Measurements from ENCODE around the gene EFS. TPM values are rescaled to one million over a fixed set of nuclear protein-coding genes. Genes with fewer than 3 reads are reported as not detected.
"Not testable (repeated sequence)": the region's sequence is repeated elsewhere in the genome, so short reads cannot be mapped to it uniquely, and the experiment has no call there.

The EFS gene
- total RNA-seq, 1 experiment from 2014 or later = not detected

DNA sequence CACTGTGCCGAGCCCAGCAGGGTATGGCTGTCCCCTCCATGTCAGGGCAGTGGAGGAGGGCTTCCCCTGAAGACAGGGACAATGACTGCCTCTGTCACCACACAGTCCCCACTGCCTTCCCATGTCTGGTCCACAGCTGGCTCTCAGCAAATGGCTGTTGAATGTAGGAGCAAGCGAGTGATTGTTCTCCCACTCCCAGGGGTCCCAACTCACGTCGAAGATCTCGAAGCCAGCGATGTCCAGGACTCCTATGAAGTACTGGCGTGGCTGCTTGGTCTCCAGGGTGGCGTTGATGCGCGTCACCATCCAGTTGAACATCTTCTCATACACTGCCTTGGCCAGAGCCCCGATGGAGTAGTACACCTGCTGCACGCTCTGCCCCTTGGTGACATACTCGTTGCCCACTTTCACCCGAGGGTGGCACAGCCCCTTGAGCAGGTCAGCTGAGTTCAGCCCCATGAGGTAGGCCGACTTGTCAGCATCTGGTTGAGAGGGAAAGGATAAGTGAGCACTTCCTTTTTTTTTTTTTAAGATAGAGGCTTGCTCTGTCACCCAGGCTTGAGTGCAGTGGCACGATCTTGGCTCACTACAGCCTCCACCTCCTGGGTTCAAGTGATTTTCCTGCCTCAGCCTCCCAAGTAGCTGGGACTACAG lies 35.7 kb upstream of the EFS start:
- DNase-seq (ENCODE audit: low read depth); in situ Hi-C loops (cut with HindIII; ENCODE audit: low pct_unique_long_range_greater_than_20kb, low sequenced_read_pairs): not testable (repeated sequence)

- DNase-seq (ENCODE audit: low read depth) = no peak
- in situ Hi-C loops (cut with HindIII; ENCODE audit: low pct_unique_long_range_greater_than_20kb, low sequenced_read_pairs) = no loop called here
Observed at GRCh38 chr14:23399591-23399990, 34.6 kb upstream of the EFS start.

- in situ Hi-C loops (cut with HindIII; ENCODE audit: low pct_unique_long_range_greater_than_20kb, low sequenced_read_pairs) = no loop called here
- no peak for DNase-seq (ENCODE audit: low read depth)
Observed at GRCh38 chr14:23399136-23399535, 34.2 kb upstream of the EFS start.

GRCh38 chr14:23398348-23398747 lies 33.4 kb upstream of the EFS start:
- in situ Hi-C loops (cut with HindIII; ENCODE audit: low pct_unique_long_range_greater_than_20kb, low sequenced_read_pairs) = no loop called here
- DNase-seq (ENCODE audit: low read depth) = no peak

DNA sequence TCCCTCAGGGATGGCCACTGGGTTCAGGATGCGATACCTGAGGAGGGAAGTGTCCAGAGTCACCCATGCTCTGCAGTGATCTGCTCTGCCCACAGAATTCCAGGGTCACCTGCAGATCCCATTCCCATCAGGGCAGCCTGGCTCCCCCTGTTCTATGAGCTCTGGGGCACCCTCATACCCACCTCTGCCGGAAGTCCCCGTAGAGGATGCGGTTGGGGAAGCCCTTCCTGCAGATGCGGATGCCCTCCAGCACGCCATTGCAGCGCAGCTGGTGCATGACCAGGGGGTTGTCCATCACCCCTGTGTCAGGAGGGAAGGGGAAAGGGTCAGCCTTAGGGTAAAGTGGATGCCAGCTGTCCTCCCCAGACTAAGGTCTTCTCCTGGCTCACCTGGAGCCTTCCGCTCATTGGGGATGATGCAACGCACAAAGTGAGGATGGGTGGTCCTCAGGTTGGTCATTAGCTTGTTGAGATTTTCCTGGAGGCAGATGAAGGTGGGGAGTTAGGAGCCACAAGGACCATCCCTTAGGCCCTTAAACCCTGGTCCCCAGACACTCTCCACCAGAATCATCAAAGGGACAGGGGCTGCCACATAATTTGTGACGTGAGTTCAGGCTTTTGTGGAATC lies 31.9 kb upstream of the EFS start:
- DNase-seq (ENCODE audit: low read depth) = no peak
- in situ Hi-C loops (cut with HindIII; ENCODE audit: low pct_unique_long_range_greater_than_20kb, low sequenced_read_pairs) = no loop called here

GRCh38 chr14:23396126-23396525 lies 31.2 kb upstream of the EFS start:
- in situ Hi-C loops (cut with HindIII; ENCODE audit: low pct_unique_long_range_greater_than_20kb, low sequenced_read_pairs) = no loop called here
- no peak for DNase-seq (ENCODE audit: low read depth)

DNA sequence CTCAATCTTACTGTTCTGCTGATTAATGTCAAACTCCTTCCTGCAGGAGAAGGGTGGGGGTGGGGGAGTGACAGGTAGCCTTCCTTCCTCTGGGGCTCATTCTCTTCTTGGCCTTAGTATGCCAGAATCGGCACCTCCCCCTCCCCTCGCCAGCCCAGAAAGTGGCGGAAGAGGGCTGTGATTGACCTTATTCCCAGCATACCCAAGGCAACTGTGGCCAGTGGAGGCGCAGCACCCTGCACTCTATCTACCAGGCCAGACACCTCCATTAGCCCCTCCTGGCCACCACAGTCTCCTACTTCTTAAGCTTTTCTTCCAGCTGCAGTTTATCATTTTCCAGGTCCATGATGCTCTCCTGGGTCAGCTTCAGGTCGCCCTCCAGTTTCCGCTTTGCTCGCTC lies 27.6 kb upstream of the EFS start:
- DNase-seq (ENCODE audit: low read depth) = no peak
- in situ Hi-C loops (cut with HindIII; ENCODE audit: low pct_unique_long_range_greater_than_20kb, low sequenced_read_pairs) = no loop called here

DNA sequence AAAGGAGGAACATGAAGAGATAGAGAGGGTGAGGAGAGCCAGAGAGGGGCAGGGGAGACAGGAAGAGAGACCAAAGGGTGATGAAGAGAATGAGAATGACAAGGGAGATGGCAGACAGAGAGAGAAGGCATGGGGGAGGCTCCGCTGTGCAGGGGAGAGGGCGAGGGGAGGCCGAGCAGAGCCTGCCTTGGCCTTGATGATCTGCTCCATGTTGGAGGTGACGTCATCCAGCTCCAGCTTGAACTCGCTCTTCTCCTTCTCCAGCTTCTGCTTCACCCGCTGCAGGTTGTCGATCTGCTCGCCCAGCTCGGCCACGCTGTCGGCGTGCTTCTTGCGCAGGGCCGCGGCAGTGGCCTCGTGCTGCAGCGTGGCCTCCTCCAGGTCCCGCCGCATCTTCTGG lies 24.9 kb upstream of the EFS start:
- in situ Hi-C loops (cut with HindIII; ENCODE audit: low pct_unique_long_range_greater_than_20kb, low sequenced_read_pairs); DNase-seq (ENCODE audit: low read depth): not testable (repeated sequence)

GRCh38 chr14:23389396-23389795 lies 24.4 kb upstream of the EFS start:
- in situ Hi-C loops (cut with HindIII; ENCODE audit: low pct_unique_long_range_greater_than_20kb, low sequenced_read_pairs) = no loop called here
- DNase-seq (ENCODE audit: low read depth) = no peak

DNA sequence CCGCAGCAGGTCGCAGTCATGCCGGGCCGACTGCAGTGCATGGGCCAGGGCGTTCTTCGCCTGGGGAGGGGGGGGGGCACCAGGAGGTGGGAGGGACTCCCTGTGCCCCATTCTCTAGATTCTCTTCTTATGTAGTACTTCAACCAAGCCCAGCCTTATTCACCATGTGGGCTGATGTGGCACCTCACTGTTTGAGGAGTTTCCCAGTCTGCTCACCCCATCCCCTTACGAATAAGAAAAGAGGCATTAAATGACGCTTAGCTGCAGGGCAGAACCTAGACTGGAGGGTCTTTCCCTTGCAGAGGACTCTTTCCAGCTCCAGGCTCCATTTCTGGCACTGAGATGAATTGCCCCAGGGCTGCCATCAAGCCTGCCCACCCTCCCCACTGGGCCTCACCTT lies 24.0 kb upstream of the EFS start:
- no peak for DNase-seq (ENCODE audit: low read depth)
- in situ Hi-C loops (cut with HindIII; ENCODE audit: low pct_unique_long_range_greater_than_20kb, low sequenced_read_pairs) = no loop called here

DNA sequence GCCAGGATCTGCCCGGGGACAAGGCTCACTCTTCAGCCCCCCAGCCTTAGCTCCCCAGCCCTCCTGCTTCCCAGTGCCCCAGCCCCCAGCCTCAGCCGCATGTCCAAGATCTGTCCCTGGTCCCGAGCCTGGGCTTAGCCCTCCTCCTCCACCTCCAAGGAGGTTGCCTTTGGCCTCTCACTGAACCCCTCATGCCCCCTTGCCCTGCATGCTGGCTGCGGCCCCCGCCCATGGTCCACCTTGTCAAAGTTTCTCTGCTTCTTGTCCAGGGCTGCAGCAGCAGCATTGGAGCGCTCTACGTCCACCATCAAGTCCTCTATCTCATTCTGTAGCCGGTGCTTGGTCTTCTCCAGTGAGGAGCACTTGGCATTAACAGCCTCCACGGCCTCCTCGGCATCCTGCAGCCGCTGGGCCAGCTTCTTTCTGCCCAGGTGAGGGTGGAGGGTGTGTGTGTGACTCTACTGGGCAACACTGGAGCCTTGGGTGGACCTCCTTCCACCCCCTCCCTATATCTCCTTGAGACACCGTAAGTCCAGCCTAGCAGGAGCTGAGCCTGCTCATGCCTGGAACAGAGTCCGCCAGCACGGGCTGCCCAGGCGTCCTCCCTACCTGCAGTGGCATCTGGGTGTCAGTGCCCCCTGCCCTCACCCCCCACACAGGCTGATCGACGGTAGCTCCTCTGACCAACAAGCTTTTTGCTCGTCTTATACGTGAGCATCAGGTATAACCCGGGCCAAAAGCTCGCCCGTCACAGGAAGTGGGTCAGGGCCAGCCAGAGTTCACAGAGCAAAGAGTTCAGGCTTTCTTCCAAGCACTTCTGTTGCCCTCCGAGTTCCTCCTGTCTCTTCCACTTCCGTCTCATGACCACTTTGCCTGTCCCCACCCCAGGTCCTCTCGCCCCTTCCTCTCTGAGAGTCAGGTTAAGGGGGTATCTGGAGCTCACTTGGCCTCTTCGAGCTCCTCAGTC lies 23.2 kb upstream of the EFS start:
- in situ Hi-C loops (cut with HindIII; ENCODE audit: low pct_unique_long_range_greater_than_20kb, low sequenced_read_pairs) = no loop called here
- no peak for DNase-seq (ENCODE audit: low read depth)

DNA sequence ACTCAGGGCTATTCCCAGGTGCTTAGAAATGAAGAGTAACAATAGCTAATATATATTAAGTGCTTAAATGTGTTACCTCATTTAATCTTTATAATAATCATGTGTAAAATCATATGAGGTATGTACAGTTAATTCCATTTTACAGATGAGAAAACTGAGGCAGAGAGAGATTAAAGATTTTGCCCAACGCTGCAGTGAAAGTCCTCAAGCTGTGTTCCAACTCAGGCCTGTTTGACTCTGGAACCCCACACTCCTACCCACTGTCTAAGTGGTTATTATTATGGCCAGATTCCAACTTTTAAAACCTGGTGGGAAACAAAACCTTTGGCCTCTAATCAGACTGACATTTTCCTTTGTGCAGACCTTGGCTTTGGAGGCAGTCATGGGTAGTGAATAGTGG lies 22.0 kb upstream of the EFS start:
- in situ Hi-C loops (cut with HindIII; ENCODE audit: low pct_unique_long_range_greater_than_20kb, low sequenced_read_pairs) = no loop called here
- no peak for DNase-seq (ENCODE audit: low read depth)

GRCh38 chr14:23386266-23386657 lies 21.3 kb upstream of the EFS start:
- in situ Hi-C loops (cut with HindIII; ENCODE audit: low pct_unique_long_range_greater_than_20kb, low sequenced_read_pairs); DNase-seq (ENCODE audit: low read depth): not testable (repeated sequence)

- in situ Hi-C loops (cut with HindIII; ENCODE audit: low pct_unique_long_range_greater_than_20kb, low sequenced_read_pairs) = no loop called here
- no peak for DNase-seq (ENCODE audit: low read depth)
Observed at GRCh38 chr14:23385642-23386265, 20.8 kb upstream of the EFS start.

- in situ Hi-C loops (cut with HindIII; ENCODE audit: low pct_unique_long_range_greater_than_20kb, low sequenced_read_pairs) = no loop called here
- DNase-seq (ENCODE audit: low read depth) = no peak
Observed at GRCh38 chr14:23385244-23385641, 20.3 kb upstream of the EFS start.

GRCh38 chr14:23384364-23385080 lies 19.6 kb upstream of the EFS start:
- in situ Hi-C loops (cut with HindIII; ENCODE audit: low pct_unique_long_range_greater_than_20kb, low sequenced_read_pairs) = no loop called here
- no peak for DNase-seq (ENCODE audit: low read depth)

- in situ Hi-C loops (cut with HindIII; ENCODE audit: low pct_unique_long_range_greater_than_20kb, low sequenced_read_pairs) = no loop called here
- no peak for DNase-seq (ENCODE audit: low read depth)
Observed at GRCh38 chr14:23382731-23383440, 17.9 kb upstream of the EFS start.

DNA sequence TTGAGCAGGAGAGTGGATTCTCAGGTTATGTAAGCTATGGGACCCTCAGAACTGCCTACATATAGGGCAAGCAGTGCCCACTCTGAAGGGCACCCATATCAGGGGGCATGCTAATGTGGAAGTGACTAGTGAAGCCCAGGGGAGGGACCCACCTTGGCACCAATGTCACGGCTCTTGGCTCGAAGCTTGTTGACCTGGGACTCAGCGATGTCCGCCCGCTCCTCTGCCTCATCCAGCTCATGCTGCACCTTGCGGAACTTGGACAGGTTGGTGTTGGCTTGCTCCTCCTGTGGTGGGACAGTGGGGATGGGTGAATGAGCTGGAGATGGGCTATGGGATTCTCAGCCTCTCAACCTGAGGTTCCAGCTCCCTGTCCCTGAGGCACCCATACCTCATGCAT lies 17.3 kb upstream of the EFS start:
- no peak for DNase-seq (ENCODE audit: low read depth)
- in situ Hi-C loops (cut with HindIII; ENCODE audit: low pct_unique_long_range_greater_than_20kb, low sequenced_read_pairs) = no loop called here
